Myometrial cell (primary cell): Measurements from ENCODE around the gene OR4C46. TPM values are rescaled to one million over a fixed set of nuclear protein-coding genes. Genes with fewer than 3 reads are reported as not detected.

Source experiments
- total RNA-seq: library from RNA; depleted of rRNA; stranded (reverse); fragments of >200 nt; gene quantifications from 2 replicates; pipeline ENCODE4 v1.2.3, GENCODE V29; 2015

Gene OR4C46
- total RNA-seq = not detected in 2 replicates

GRCh38 chr11:54603898-54604297, at the start of gene OR4C46:
Gene OR4C46, minus strand, starts transcription at chr11:54603998. Its CDS starts 0 bp downstream, at chr11:54603998.

Other genes with a start within 250 kb of the OR4C46 start
- not detected in 2 replicates for gene OR4A5, start 102.8 kb upstream of the OR4C46 start, total RNA-seq